Astrocyte (in vitro differentiated cells and primary cell): ENCODE measurements around the gene IRGC. TPM values are rescaled to one million over a fixed set of nuclear protein-coding genes. Genes with fewer than 3 reads are reported as not detected.

ENCODE experiments used
- DNase-seq: peaks from one replicate; pipeline ENCODE4 v3.0.0-alpha.2; 2010; ENCODE audit warnings: low read depth
- FAIRE-seq: peaks from 2 replicates; lab custom pipeline; 2011; peaks lifted over from hg19 to GRCh38; lab: Jason Lieb, UNC
- H2AFZ ChIP-seq: 2 replicates; pipeline ENCODE4 v1.6.0; 2012; ENCODE audit warnings: low read depth, low read length, inconsistent platforms
- H3K27ac ChIP-seq: 2 replicates; pipeline ENCODE4 v1.5.1; 2011; ENCODE audit warnings: low read depth, low read length, inconsistent platforms
- H3K27me3 ChIP-seq: 2 replicates; pipeline ENCODE4 v1.6.0; 2011; ENCODE audit warnings: low read length, inconsistent platforms; ENCODE audit not compliant: insufficient read depth
- H3K36me3 ChIP-seq: 2 replicates; pipeline ENCODE4 v1.5.1; 2011; ENCODE audit warnings: low read length, inconsistent platforms; ENCODE audit not compliant: insufficient read depth
- H3K4me1 ChIP-seq: 2 replicates; pipeline ENCODE4 v1.5.1; 2011; ENCODE audit warnings: low read length, inconsistent platforms; ENCODE audit not compliant: insufficient read depth
- H3K4me2 ChIP-seq: 2 replicates; pipeline ENCODE4 v1.6.0; 2012; ENCODE audit warnings: low read length, inconsistent platforms
- H3K4me3 ChIP-seq: 2 replicates; pipeline ENCODE4 v1.5.1; 2011; ENCODE audit warnings: low read depth, mild to moderate bottlenecking, low read length, inconsistent platforms; ENCODE audit not compliant: insufficient read depth
- H3K79me2 ChIP-seq: 2 replicates; pipeline ENCODE4 v1.6.0; 2012; ENCODE audit warnings: mild to moderate bottlenecking, low read length, inconsistent platforms; ENCODE audit not compliant: insufficient read depth
- H3K9ac ChIP-seq: 2 replicates; pipeline ENCODE4 v1.6.0; 2012; ENCODE audit warnings: mild to moderate bottlenecking, low read length, inconsistent platforms
- H3K9me3 ChIP-seq: 2 replicates; pipeline ENCODE4 v1.5.1; 2012; ENCODE audit warnings: low read depth, mild to moderate bottlenecking, low read length, inconsistent platforms; ENCODE audit not compliant: insufficient read depth
- H4K20me1 ChIP-seq: 2 replicates; pipeline ENCODE4 v1.6.0; 2012; ENCODE audit warnings: low read length, inconsistent platforms; ENCODE audit not compliant: insufficient read depth
- H3K27ac Mint-ChIP-seq: one replicate; pipeline ENCODE4 v1.8.0; 2021; ENCODE audit warnings: mild to moderate bottlenecking, mixed read lengths; ENCODE audit not compliant: unreplicated experiment
- H3K27me3 Mint-ChIP-seq: one replicate; pipeline ENCODE4 v1.8.0; 2021; ENCODE audit warnings: low read depth, mixed read lengths; ENCODE audit not compliant: unreplicated experiment
- H3K36me3 Mint-ChIP-seq: one replicate; pipeline ENCODE4 v1.8.0; 2021; ENCODE audit warnings: low read depth, mixed read lengths; ENCODE audit not compliant: unreplicated experiment
- H3K4me1 Mint-ChIP-seq: one replicate; pipeline ENCODE4 v1.8.0; 2021; ENCODE audit warnings: low read depth, mixed read lengths; ENCODE audit not compliant: unreplicated experiment
- H3K4me3 Mint-ChIP-seq: one replicate; pipeline ENCODE4 v1.8.0; 2021; ENCODE audit warnings: mild to moderate bottlenecking, moderate library complexity, mixed read lengths; ENCODE audit not compliant: unreplicated experiment
- H3K9me3 Mint-ChIP-seq: one replicate; pipeline ENCODE4 v1.8.0; 2021; ENCODE audit warnings: mild to moderate bottlenecking, mixed read lengths; ENCODE audit not compliant: unreplicated experiment
- CTCF ChIP-seq: IDR thresholded peaks from 2 replicates; pipeline ENCODE4 v1.5.1; 2011; ENCODE audit warnings: low read depth, mild to moderate bottlenecking, inconsistent platforms, low read length, moderate library complexity; ENCODE audit not compliant: insufficient read depth
- EZH2 ChIP-seq: IDR thresholded peaks from 2 replicates; pipeline ENCODE4 v1.6.1; 2012; ENCODE audit warnings: mild to moderate bottlenecking, low read length, inconsistent platforms; ENCODE audit not compliant: insufficient read depth
- total RNA-seq: library from RNA; stranded (reverse); gene quantifications from 2 replicates; pipeline ENCODE4 v1.2.1, GENCODE V29; 2021

Gene IRGC
- total RNA-seq, 1 donor from 2014 or later, result not detected

- FAIRE-seq (no peak), DNase-seq (peak; percentile 54)
- H3K36me3 ChIP-seq, result no peaks in the 10 kb centered on the region
- no peaks in the 10 kb centered on the region for H3K27me3 Mint-ChIP-seq
- H3K9me3 Mint-ChIP-seq, result no peaks in the 10 kb centered on the region
- peaks cover 24% of the 10 kb centered on the region for H3K4me1 ChIP-seq
- peak overlapping the region; percentile 46 for H3K4me3 Mint-ChIP-seq
- H3K27me3 ChIP-seq, result no peaks in the 10 kb centered on the region
- no peaks in the 10 kb centered on the region for H3K9me3 ChIP-seq
- H3K27ac Mint-ChIP-seq, result peak overlapping the region; percentile 73
- no peaks in the 10 kb centered on the region for H4K20me1 ChIP-seq
- H3K36me3 Mint-ChIP-seq, result no peaks in the 10 kb centered on the region
- H3K79me2 ChIP-seq, result no peaks in the 10 kb centered on the region
- H3K4me3 ChIP-seq, result peak overlapping the region; percentile 2
- peak overlapping the region; percentile 51 for H2AFZ ChIP-seq
- peaks cover 17% of the 10 kb centered on the region for H3K4me1 Mint-ChIP-seq
- TF ChIP-seq CTCF (no peak), EZH2 (no peak)
- peak overlapping the region; percentile 45 for H3K9ac ChIP-seq
- H3K27ac ChIP-seq, result no peak overlapping the region
- peak overlapping the region; percentile 60 for H3K4me2 ChIP-seq
Observed at GRCh38 chr19:43675269-43675879, 40.5 kb upstream of the IRGC start.

GRCh38 chr19:43675906-43676305, 40.0 kb upstream of the IRGC start:
- Histone ChIP-seq H2AFZ (no peak overlapping the region), H4K20me1 (no peaks in the 10 kb centered on the region), H3K4me3 (no peak overlapping the region), H3K36me3 (no peaks in the 10 kb centered on the region), H3K27me3 (no peaks in the 10 kb centered on the region), H3K79me2 (no peaks in the 10 kb centered on the region), H3K4me1 (peaks cover 19% of the 10 kb centered on the region), H3K4me2 (peak overlapping the region; percentile 60), H3K27ac (no peak overlapping the region), H3K9ac (peak overlapping the region; percentile 45), H3K9me3 (no peaks in the 10 kb centered on the region)
- Mint-ChIP-seq H3K27me3 (no peaks in the 10 kb centered on the region), H3K9me3 (no peaks in the 10 kb centered on the region), H3K4me1 (peaks cover 13% of the 10 kb centered on the region), H3K27ac (peak overlapping the region; percentile 72), H3K4me3 (no peak overlapping the region), H3K36me3 (no peaks in the 10 kb centered on the region)
- FAIRE-seq, result no peak
- no peak for DNase-seq
- TF ChIP-seq CTCF (no peak), EZH2 (no peak)

GRCh38 chr19:43678512-43679261, 37.2 kb upstream of the IRGC start:
- H3K9me3 Mint-ChIP-seq, result no peaks in the 10 kb centered on the region
- Histone ChIP-seq H3K79me2 (no peaks in the 10 kb centered on the region), H3K4me1 (peaks cover 15% of the 10 kb centered on the region), H3K4me2 (no peak overlapping the region), H3K4me3 (no peak overlapping the region), H2AFZ (no peak overlapping the region), H3K9me3 (no peaks in the 10 kb centered on the region), H3K36me3 (no peaks in the 10 kb centered on the region), H3K27me3 (no peaks in the 10 kb centered on the region), H4K20me1 (no peaks in the 10 kb centered on the region), H3K27ac (no peak overlapping the region), H3K9ac (no peak overlapping the region)
- H3K4me3 Mint-ChIP-seq, result no peak overlapping the region
- peaks cover 9% of the 10 kb centered on the region for H3K4me1 Mint-ChIP-seq
- DNase-seq, result no peak
- H3K36me3 Mint-ChIP-seq, result no peaks in the 10 kb centered on the region
- no peak overlapping the region for H3K27ac Mint-ChIP-seq
- FAIRE-seq, result no peak
- no peak for TF ChIP-seq EZH2
- no peak for TF ChIP-seq CTCF
- peaks cover 7% of the 10 kb centered on the region for H3K27me3 Mint-ChIP-seq
